ENCODE measurements around the gene USP25.

- no peak for TF ChIP-seq CTCF (IDR thresholded peaks at IDR 0.05)
- no peak for TF ChIP-seq EZH2 (IDR thresholded peaks at IDR 0.05; ENCODE audit: borderline replicate concordance, insufficient read depth, low read depth, low read length, poor library complexity, severe bottlenecking)
Observed at GRCh38 chr21:15682977-15683376, 46.8 kb upstream of the USP25 start.

Measured in B cell (primary cell).